RWPE2 (cell line): ENCODE data around the gene GALK2.
A peak's percentile ranks its signal among the peaks of the same experiment; 100 is the strongest.

Experiments used
- ATAC-seq: fragments of 200-7000 bp; cut with Tn5 transposase; 3 replicates; pipeline ENCODE4 v1.9.1; 2021; ENCODE audit warnings: low read depth
- DNase-seq: peaks from one replicate; pipeline ENCODE4 v3.0.0-alpha.2; 2020; ENCODE audit warnings: low spot score
- H3K27ac ChIP-seq: fragments of 450-650 bp; 2 replicates; pipeline ENCODE4 v1.5.1; 2017; ENCODE audit warnings: mild to moderate bottlenecking; ENCODE audit not compliant: poor library complexity, severe bottlenecking
- H3K27me3 ChIP-seq: fragments of 250-450 bp; sonication (Bioruptor Pico); 2 replicates; pipeline ENCODE4 v1.5.1; 2021; ENCODE audit warnings: mild to moderate bottlenecking, moderate library complexity; ENCODE audit not compliant: insufficient read depth, poor library complexity, severe bottlenecking
- H3K36me3 ChIP-seq: fragments of 250-450 bp; sonication (Bioruptor Pico); 2 replicates; pipeline ENCODE4 v1.5.1; 2020; ENCODE audit warnings: low read depth, mild to moderate bottlenecking, moderate library complexity
- H3K4me1 ChIP-seq: fragments of 250-450 bp; sonication (Bioruptor Pico); 2 replicates; pipeline ENCODE4 v1.5.1; 2021; ENCODE audit warnings: mild to moderate bottlenecking, moderate library complexity; ENCODE audit not compliant: insufficient read depth, poor library complexity, severe bottlenecking
- H3K4me3 ChIP-seq: fragments of 250-450 bp; sonication (Bioruptor Pico); 2 replicates; pipeline ENCODE4 v1.5.1; 2021; ENCODE audit warnings: mild to moderate bottlenecking, moderate library complexity; ENCODE audit not compliant: severe bottlenecking
- H3K9me3 ChIP-seq: fragments of 250-450 bp; sonication (Bioruptor Pico); 2 replicates; pipeline ENCODE4 v1.5.1; 2021; ENCODE audit warnings: mild to moderate bottlenecking, moderate library complexity; ENCODE audit not compliant: severe bottlenecking
- TF ChIP-seq, protein P1 (sequence below): fragments of 450-650 bp; IDR thresholded peaks from one replicate; pipeline ENCODE4 v1.5.1; 2017; ENCODE audit warnings: mild to moderate bottlenecking, moderate library complexity; ENCODE audit not compliant: poor library complexity, severe bottlenecking

GALK2 gene

DNA sequence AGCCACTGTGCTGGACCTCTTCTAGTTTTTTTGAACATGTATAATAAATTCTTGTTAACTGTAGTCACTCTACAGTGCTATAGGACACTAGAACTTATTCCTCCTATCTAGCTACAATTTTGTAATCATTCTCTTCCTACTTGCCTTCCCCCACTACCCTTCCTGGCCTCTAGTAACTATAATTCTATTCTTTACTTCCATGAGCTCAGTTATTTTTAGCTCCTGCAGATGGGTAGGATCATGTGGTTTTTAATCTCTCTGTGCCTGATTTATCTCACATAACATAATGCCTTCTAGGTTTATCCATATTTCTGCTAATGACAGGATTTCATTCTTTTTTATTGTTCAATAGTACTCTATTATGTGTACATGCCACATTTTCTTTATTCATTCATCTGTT, 139.8 kb downstream of the GALK2 start:
- Histone ChIP-seq H3K4me1 (no peaks in the 10 kb centered on the region), H3K27ac (no peak overlapping the region), H3K36me3 (peaks cover 6% of the 10 kb centered on the region; the same call in 1 of the 2 replicates), H3K9me3 (no peaks in the 10 kb centered on the region), H3K27me3 (no peaks in the 10 kb centered on the region), H3K4me3 (no peak overlapping the region)
- ATAC-seq (no peak), DNase-seq (no peak)
- TF ChIP-seq, protein P1, sequence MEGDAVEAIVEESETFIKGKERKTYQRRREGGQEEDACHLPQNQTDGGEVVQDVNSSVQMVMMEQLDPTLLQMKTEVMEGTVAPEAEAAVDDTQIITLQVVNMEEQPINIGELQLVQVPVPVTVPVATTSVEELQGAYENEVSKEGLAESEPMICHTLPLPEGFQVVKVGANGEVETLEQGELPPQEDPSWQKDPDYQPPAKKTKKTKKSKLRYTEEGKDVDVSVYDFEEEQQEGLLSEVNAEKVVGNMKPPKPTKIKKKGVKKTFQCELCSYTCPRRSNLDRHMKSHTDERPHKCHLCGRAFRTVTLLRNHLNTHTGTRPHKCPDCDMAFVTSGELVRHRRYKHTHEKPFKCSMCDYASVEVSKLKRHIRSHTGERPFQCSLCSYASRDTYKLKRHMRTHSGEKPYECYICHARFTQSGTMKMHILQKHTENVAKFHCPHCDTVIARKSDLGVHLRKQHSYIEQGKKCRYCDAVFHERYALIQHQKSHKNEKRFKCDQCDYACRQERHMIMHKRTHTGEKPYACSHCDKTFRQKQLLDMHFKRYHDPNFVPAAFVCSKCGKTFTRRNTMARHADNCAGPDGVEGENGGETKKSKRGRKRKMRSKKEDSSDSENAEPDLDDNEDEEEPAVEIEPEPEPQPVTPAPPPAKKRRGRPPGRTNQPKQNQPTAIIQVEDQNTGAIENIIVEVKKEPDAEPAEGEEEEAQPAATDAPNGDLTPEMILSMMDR, result no peak

GRCh38 chr15:49313650-49314049, 143.6 kb downstream of the GALK2 start:
- Histone ChIP-seq H3K36me3 (no peaks in the 10 kb centered on the region), H3K4me3 (no peak overlapping the region), H3K4me1 (no peaks in the 10 kb centered on the region), H3K27me3 (no peaks in the 10 kb centered on the region), H3K27ac (no peak overlapping the region), H3K9me3 (no peaks in the 10 kb centered on the region)
- DNase-seq (no peak), ATAC-seq (peak; percentile 78)
- TF ChIP-seq, protein P1, result no peak

DNA sequence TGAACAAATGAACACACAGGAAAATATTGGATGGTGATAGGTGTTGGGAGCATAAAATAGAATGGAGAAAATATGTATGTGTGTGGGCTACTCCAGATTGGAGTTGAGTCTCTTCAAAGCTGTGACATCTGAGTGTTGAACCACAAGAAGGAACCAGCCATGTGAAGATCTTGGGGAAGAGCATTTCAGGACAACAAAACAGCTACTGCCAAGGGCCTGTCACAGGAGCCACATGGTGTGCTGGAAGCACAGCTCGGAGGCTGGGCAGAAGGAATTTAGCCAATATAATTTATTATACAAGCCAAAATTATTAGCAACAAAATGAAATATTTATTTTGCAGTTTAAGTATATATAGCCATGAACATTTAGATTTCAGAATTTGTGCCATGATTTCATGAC, 144.7 kb downstream of the GALK2 start:
- TF ChIP-seq, protein P1, result no peak
- DNase-seq, result no peak
- Histone ChIP-seq H3K27me3 (no peaks in the 10 kb centered on the region), H3K4me3 (no peak overlapping the region), H3K36me3 (peaks cover 6% of the 10 kb centered on the region; the same call in 1 of the 2 replicates), H3K4me1 (no peaks in the 10 kb centered on the region), H3K27ac (no peak overlapping the region), H3K9me3 (no peaks in the 10 kb centered on the region)
- no peak for ATAC-seq

GRCh38 chr15:49315391-49315823, 145.4 kb downstream of the GALK2 start:
- H3K27me3 ChIP-seq, result no peaks in the 10 kb centered on the region
- no peaks in the 10 kb centered on the region for H3K4me1 ChIP-seq
- no peak for DNase-seq
- H3K27ac ChIP-seq, result no peak overlapping the region
- no peak overlapping the region for H3K4me3 ChIP-seq
- no peaks in the 10 kb centered on the region for H3K9me3 ChIP-seq
- ATAC-seq, result no peak
- H3K36me3 ChIP-seq, result peaks cover 12% of the 10 kb centered on the region; the same call in 1 of the 2 replicates
- TF ChIP-seq, protein P1, result no peak

- Histone ChIP-seq H3K9me3 (no peaks in the 10 kb centered on the region), H3K4me1 (no peaks in the 10 kb centered on the region), H3K36me3 (peaks cover 18% of the 10 kb centered on the region; the same call in 1 of the 2 replicates), H3K27me3 (no peaks in the 10 kb centered on the region), H3K4me3 (no peak overlapping the region), H3K27ac (no peak overlapping the region)
- TF ChIP-seq, protein P1, result no peak
- ATAC-seq, result no peak
- DNase-seq, result no peak
These were observed 150.3 kb downstream of the GALK2 start for GRCh38 chr15:49320351-49320750.
